NCI-H2171 (cell line): ENCODE data around the gene SYCE3.

ENCODE experiments used
- DNase-seq: peaks from one replicate; lab custom pipeline; 2025; lab: John Stamatoyannopoulos, UW

SYCE3 gene

GRCh38 chr22:50531546-50531961 is 31.2 kb downstream of the SYCE3 start:
- DNase-seq: no peak

- peak; percentile 27 for DNase-seq
Measured at GRCh38 chr22:50530877-50531545, 31.7 kb downstream of the SYCE3 start.

DNA sequence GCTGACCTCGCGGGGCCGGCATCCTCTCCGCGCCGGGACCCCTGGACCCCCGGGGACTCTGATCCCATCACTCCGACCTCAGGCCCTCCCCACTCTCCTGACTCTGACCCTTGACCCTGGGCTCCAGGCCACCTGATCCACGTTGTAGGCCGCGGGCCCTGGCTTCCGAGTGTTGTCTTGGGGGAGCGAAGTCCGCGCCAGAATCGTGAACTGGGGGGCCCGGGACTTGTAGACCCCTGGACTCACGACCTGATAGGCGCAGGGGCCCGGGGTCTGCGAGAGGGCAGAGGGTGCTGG is 32.2 kb downstream of the SYCE3 start:
- no peak for DNase-seq

GRCh38 chr22:50529897-50530579 is 32.7 kb downstream of the SYCE3 start, which contains the start of gene TYMP:
TYMP (minus strand) TSS chr22:50530012; CDS start chr22:50529709, 303 bp downstream.
- DNase-seq: no peak

GRCh38 chr22:50529416-50529896 is 33.3 kb downstream of the SYCE3 start:
- DNase-seq: no peak

- DNase-seq: no peak
Measured at GRCh38 chr22:50528682-50529415, 33.9 kb downstream of the SYCE3 start.

DNA sequence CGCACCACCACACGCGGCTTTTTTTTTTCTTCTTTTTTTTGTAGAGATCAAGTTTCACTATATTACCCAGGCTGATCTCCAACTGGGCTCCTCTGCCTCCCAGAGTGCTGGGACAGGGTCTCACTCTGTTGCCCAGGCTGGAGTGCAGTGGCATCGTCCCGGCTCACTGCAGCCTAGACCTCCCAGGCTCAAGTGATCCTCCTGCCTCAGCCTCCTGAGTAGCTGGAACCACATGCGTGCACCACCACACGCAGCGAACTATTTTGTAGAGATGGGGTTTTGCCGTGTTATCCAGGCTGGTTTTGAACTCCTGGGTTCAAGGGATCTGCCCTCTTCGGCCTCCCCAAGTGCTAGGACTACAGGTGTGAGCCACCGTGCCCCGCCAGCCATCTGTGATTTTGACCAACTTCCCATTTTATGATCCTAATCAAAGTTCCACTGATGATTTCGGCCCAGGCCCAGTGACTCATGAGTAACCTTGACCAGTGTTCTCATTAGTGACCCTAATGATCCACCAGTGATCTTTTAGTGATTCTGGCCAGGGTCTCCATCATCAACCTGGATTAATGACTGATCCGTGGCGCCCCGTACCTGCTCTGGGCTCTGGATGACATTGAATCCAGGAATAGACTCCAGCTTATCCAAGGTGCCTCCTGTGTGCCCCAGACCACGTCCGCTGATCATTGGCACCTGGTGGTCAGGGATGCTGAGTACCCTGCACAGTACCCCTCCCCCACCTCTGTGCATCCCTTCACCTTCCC is 34.6 kb downstream of the SYCE3 start:
- DNase-seq: no peak

- no peak for DNase-seq
Measured at GRCh38 chr22:50526834-50527801, 35.6 kb downstream of the SYCE3 start.

DNA sequence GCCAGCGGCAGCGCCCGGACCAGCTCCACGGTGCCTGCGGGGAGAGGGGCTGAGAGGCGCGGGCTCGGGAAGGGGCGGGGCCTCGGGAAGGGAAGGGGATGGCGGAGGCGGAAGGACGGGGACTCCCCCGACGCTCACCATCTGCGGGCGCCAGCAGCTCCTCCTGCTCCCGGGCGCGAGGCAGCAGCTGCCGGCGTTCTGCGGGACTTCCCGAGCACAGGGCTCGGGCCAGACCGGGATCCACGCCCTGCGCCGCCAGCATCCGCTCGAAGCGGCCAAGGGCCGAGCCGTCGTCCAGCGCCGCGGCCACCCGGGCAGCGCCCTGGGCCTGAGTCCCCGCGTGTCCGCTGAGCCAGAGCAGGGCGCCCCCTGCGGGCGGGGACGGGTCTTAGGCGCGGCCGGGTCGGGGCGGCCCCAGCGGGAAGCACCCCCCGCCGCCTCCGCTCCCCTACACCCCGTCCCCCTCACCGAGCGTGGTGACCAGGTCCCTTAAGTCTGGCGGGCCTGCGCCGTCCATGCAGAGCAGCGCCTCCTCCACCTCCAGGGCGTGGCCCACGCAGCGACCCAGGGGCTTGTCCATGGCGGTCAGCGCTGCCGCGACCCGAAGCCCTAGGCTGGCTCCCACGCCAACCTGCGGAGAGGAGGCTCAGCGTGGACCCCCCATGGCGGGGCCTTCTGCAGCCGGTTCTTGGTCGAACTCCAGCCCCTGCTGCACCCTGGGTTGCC is 36.4 kb downstream of the SYCE3 start:
- DNase-seq: peak; percentile 88

- DNase-seq: no peak
Measured at GRCh38 chr22:50525858-50526107, 36.9 kb downstream of the SYCE3 start.

GRCh38 chr22:50525104-50525857 is 37.4 kb downstream of the SYCE3 start, which contains the start of gene SCO2:
SCO2 (minus strand) TSS chr22:50525598; CDS start chr22:50524411, 1,187 bp downstream.
- DNase-seq: peak; percentile 97

- no peak for DNase-seq
Measured at GRCh38 chr22:50524676-50525103, 38.0 kb downstream of the SYCE3 start.

GRCh38 chr22:50523806-50524675 is 38.7 kb downstream of the SYCE3 start:
- DNase-seq: no peak

- DNase-seq: no peak
Measured at GRCh38 chr22:50523458-50523805, 39.3 kb downstream of the SYCE3 start.

DNA sequence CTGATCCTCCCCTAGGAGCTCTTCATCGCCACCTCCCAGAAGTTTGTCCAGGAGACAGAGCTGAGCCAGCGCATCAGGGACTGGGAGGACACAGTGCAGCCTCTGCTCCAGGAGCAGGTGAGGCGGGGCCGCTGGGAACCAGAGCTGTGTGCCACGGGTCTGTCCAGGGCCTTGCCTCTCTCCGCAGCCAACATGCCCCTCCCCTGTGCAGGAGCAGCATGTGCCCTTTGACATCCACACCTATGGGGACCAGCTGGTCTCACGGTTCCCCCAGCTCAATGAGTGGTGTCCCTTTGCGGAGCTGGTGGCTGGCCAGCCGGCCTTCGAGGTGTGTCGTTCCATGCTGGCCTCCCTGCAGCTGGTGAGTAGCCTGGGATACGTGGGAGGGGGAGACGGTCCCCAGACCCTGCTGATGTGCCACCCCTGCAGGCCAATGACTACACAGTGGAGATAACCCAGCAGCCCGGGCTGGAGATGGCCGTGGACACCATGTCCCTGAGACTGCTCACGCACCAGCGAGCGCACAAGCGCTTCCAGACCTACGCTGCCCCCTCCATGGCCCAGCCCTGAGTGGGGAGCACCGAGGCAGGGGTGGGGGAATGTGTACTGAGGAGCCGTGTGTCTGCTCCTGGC is 39.8 kb downstream of the SYCE3 start:
- no peak for DNase-seq

DNA sequence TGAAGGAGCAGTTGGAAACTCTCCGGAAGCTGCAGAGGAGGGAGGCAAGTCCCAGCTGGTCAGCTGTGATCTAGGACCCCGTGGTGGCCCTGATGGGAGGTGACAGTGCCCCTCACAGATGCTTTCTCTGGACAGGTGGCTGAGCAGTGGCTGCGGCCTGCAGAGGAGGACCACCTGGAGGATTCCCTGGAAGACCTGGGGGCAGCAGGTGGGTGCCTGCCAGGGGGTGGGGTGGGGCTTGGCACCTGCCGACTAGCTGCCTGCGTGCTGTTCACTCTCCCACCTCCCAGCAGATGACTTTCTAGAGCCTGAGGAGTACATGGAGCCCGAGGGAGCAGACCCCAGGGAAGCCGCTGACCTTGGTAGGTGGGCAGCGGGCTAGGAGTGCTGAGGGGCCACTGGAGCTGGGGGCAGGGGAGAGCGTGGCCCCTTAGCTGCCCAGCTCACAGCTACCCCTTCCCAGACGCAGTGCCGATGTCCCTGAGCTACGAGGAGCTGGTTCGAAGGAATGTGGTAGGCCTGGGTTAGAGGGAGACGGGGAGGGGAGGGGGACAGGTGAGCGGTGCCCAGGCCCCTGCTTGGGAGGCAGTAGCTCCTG is 40.4 kb downstream of the SYCE3 start:
- no peak for DNase-seq

DNA sequence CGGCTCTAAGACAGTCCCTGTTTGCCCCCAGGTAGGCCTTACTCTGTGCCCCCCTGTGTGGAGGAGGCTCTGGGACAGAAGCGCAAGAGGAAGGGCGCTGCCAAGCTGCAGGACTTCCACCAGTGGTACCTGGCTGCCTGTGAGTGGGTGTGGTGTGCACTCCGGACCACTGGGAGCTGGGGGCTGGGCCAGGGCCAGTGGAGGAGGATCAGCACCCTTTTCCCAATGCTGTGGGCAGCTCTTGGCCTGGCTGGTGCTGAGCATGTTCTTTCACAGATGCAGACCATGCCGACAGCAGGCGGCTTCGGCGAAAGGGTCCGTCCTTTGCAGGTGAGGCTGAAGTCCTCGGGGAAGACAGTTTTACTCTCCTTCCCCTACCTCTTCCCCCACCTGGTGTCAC is 41.0 kb downstream of the SYCE3 start:
- DNase-seq: no peak
